Endothelial cell of umbilical vein (primary cell): Measurements from ENCODE around the gene RSRC1. TPM values are rescaled to one million over a fixed set of nuclear protein-coding genes. Genes with fewer than 3 reads are reported as not detected.

ENCODE experiments used
- BruUV-seq: library from RNA; stranded (reverse); fragments of 400-500 nt; replicated peaks from 2 replicates; lab custom pipeline; 2021; lab: Mats Ljungman, UMichigan
- CTCF ChIA-PET: fragments of 300-600, 350-600 bp; sonication (Branson Sonifier 250); formaldehyde crosslinking; loops from one replicate; lab custom pipeline; 2021; ENCODE audit warnings: antibody characterized with exemption, inconsistent platforms; lab: Charles Lee
- POLR2A ChIA-PET: fragments of 300-600, 350-600 bp; sonication (Branson Sonifier 250); formaldehyde crosslinking; loops from one replicate; lab custom pipeline; 2021; ENCODE audit warnings: antibody characterized with exemption, inconsistent platforms; lab: Charles Lee
- DNase-seq: peaks from one replicate; pipeline ENCODE4 v3.0.0-alpha.2; 2011; ENCODE audit warnings: low read depth, low spot score
- FAIRE-seq: peaks from 2 replicates; lab custom pipeline; 2011; peaks lifted over from hg19 to GRCh38; lab: Jason Lieb, UNC
- H2AFZ ChIP-seq: 2 replicates; pipeline ENCODE4 v1.6.0; 2012; ENCODE audit warnings: low read depth, low read length, control low read depth, inconsistent platforms
- H3K27ac ChIP-seq: 2 replicates; pipeline ENCODE4 v1.5.1; 2011; ENCODE audit warnings: low read depth, mild to moderate bottlenecking, control low read depth, low read length, moderate library complexity; ENCODE audit not compliant: insufficient read depth
- H3K27me3 ChIP-seq, 2 experiments: 2 replicates each; pipeline versions ENCODE4 v1.6.0 to v1.6.1; 2011; ENCODE audit warnings: low read length in 2 of 2, mixed read lengths in 1 of 2; ENCODE audit not compliant: control insufficient read depth in 2 of 2, insufficient read depth in 2 of 2
- H3K36me3 ChIP-seq, 2 experiments: 2 replicates in 1 of 2; 3 replicates in 1 of 2; pipeline ENCODE4 v1.5.1; 2011; ENCODE audit warnings: low read length in 2 of 2, mild to moderate bottlenecking in 1 of 2, moderate library complexity in 1 of 2; ENCODE audit not compliant: control insufficient read depth in 2 of 2, insufficient read depth in 2 of 2; ENCODE audit errors: extremely low read depth in 1 of 2
- H3K4me1 ChIP-seq: 3 replicates; pipeline ENCODE4 v1.5.1; 2011; ENCODE audit warnings: mild to moderate bottlenecking, low read length; ENCODE audit not compliant: control insufficient read depth, insufficient read depth; ENCODE audit errors: extremely low read depth
- H3K4me2 ChIP-seq: 2 replicates; pipeline ENCODE4 v1.6.1; 2011; ENCODE audit warnings: low read length, control low read depth, mixed read lengths; ENCODE audit not compliant: insufficient read depth
- H3K4me3 ChIP-seq, 3 experiments: fragments of 200-600 bp in 1 of 3; sonication (generic), shearing (Covaris generic) in 1 of 3; replicated peaks in 1 of 3; 2 replicates each; pipeline ENCODE4 v1.5.1; 2011 to 2016; ENCODE audit warnings: control low read depth in 3 of 3, low read length in 3 of 3, mild to moderate bottlenecking in 2 of 3, inconsistent platforms in 1 of 3, low read depth in 1 of 3, moderate library complexity in 1 of 3; ENCODE audit not compliant: insufficient read depth in 1 of 3
- H3K79me2 ChIP-seq: 2 replicates; pipeline ENCODE4 v1.6.0; 2012; ENCODE audit warnings: low read length, inconsistent platforms; ENCODE audit not compliant: control insufficient read depth, insufficient read depth
- H3K9ac ChIP-seq: replicated peaks from 2 replicates; pipeline ENCODE3; 2011; ENCODE audit warnings: low read length, control low read depth; ENCODE audit not compliant: insufficient read depth; ENCODE audit errors: extremely low read depth
- H3K9me1 ChIP-seq: replicated peaks from 3 replicates; pipeline ENCODE4 v1.6.0; 2011; ENCODE audit warnings: mild to moderate bottlenecking, low read length; ENCODE audit not compliant: control insufficient read depth, insufficient read depth; ENCODE audit errors: extremely low read depth
- H3K9me3 ChIP-seq: replicated peaks from 2 replicates; pipeline ENCODE4 v1.5.1; 2012; ENCODE audit warnings: low read length, inconsistent platforms; ENCODE audit not compliant: control insufficient read depth, insufficient read depth
- H4K20me1 ChIP-seq: replicated peaks from 2 replicates; pipeline ENCODE3; 2011; ENCODE audit warnings: mild to moderate bottlenecking, low read length; ENCODE audit not compliant: control insufficient read depth, insufficient read depth; ENCODE audit errors: extremely low read depth
- CTCF ChIP-seq, 2 donors: IDR thresholded peaks; 1 replicate in 1 of 2; 2 replicates in 1 of 2; pipeline ENCODE4 v1.5.1; 2011; ENCODE audit warnings: low read length in 2 of 2, mild to moderate bottlenecking in 2 of 2, moderate library complexity in 2 of 2, control low read depth in 1 of 2, inconsistent platforms in 1 of 2, low read depth in 1 of 2; ENCODE audit not compliant: insufficient read depth in 1 of 2; ENCODE audit errors: extremely low read depth in 1 of 2
- EZH2 ChIP-seq: IDR thresholded peaks from 2 replicates; pipeline ENCODE4 v1.6.1; 2012; ENCODE audit warnings: borderline replicate concordance, low read depth, mild to moderate bottlenecking, moderate library complexity, low read length, inconsistent platforms; ENCODE audit not compliant: severe bottlenecking
- FOS ChIP-seq: IDR thresholded peaks from 2 replicates; pipeline ENCODE4 v1.6.1; 2011; ENCODE audit warnings: mild to moderate bottlenecking, low read length, moderate library complexity, borderline replicate concordance; ENCODE audit not compliant: insufficient read depth
- GATA2 ChIP-seq: IDR thresholded peaks from 2 replicates; pipeline ENCODE4 v1.7.0; 2011; ENCODE audit warnings: low read depth, mild to moderate bottlenecking, moderate library complexity, mixed read lengths, low read length; ENCODE audit not compliant: insufficient read length, insufficient read depth
- JUN ChIP-seq: IDR thresholded peaks from 2 replicates; pipeline ENCODE4 v1.6.1; 2011; ENCODE audit warnings: borderline replicate concordance, low read depth; ENCODE audit not compliant: insufficient read length, insufficient read depth
- MAX ChIP-seq: IDR thresholded peaks from 2 replicates; pipeline ENCODE4 v1.6.1; 2011; ENCODE audit not compliant: insufficient read depth, insufficient read length
- MYC ChIP-seq: IDR thresholded peaks from one replicate; pipeline ENCODE4 v1.6.1; 2011; ENCODE audit warnings: mild to moderate bottlenecking, low read depth, low read length
- POLR2A ChIP-seq: IDR thresholded peaks from 2 replicates; pipeline ENCODE4 v1.6.1; 2012; ENCODE audit warnings: low read depth, mild to moderate bottlenecking, control low read depth, low read length
- POLR2AphosphoS5 ChIP-seq: IDR thresholded peaks from 2 replicates; pipeline ENCODE4 v1.6.1; 2012; ENCODE audit warnings: low read depth, mild to moderate bottlenecking, control low read depth, low read length, moderate library complexity; ENCODE audit not compliant: insufficient read depth
- dilution Hi-C: fragments of 300-500 bp; cut with MboI; formaldehyde crosslinking; loops from one replicate; pipeline ENCODE4 v1.15.0; 2019; ENCODE audit warnings: low sequenced_read_pairs; ENCODE audit not compliant: extremely low pct_ligation_motif_present
- intact Hi-C: fragments of 100-400 bp; cut with micrococcal nuclease; formaldehyde crosslinking; loops from one replicate; pipeline ENCODE4 v1.10.0; 2022
- polyA plus RNA-seq, 4 experiments: library from polyadenylated mRNA; depleted of rRNA in 3 of 4; stranded (reverse) in 3 of 4; unstranded in 1 of 4; fragments of >200 nt; gene quantifications; 2 replicates each; pipeline versions ENCODE4 v1.2.1 to v1.2.3, GENCODE V29; 2011 to 2012; ENCODE audit warnings: missing spikeins in 1 of 4
- total RNA-seq: library from RNA; stranded (reverse); gene quantifications from 2 replicates; pipeline ENCODE4 v1.2.3, GENCODE V29; 2021

Gene RSRC1
- total and polyA plus RNA-seq, 2 donors (not counting 3 experiments of a cell fraction or from before 2014, with no cell fraction given), result 1.8 to 25.4 TPM

GRCh38 chr3:158486200-158486599 lies 376.3 kb downstream of the RSRC1 start:
- Histone ChIP-seq H3K4me2 (no peak overlapping the region), H3K27me3 (no peaks in the 10 kb centered on the region), H3K9me3 (no peaks in the 10 kb centered on the region), H3K9ac (no peak overlapping the region), H4K20me1 (no peaks in the 10 kb centered on the region), H3K79me2 (no peaks in the 10 kb centered on the region), H3K4me1 (no peaks in the 10 kb centered on the region), H2AFZ (no peak overlapping the region), H3K4me3 (no peak overlapping the region), H3K36me3 (no peaks in the 10 kb centered on the region), H3K27ac (no peak overlapping the region), H3K9me1 (no peaks in the 10 kb centered on the region)
- ChIA-PET CTCF (interaction anchor here (0.6 to 1.4 kb wide), 2 partner anchors 47 to 53 kb away, joined by 3 read pairs; no protein-coding TSS in a partner anchor), POLR2A (no interaction called here)
- intact Hi-C loops, result no loop called here
- dilution Hi-C loops, result no loop called here
- FAIRE-seq (no peak), DNase-seq (peak; percentile 4)
- TF ChIP-seq JUN (no peak), POLR2AphosphoS5 (no peak), CTCF (IDR thresholded peaks at IDR 0.05; ENCODE audit: extremely low read depth in 1 of 2, insufficient read depth in 1 of 2, low read depth in 1 of 2, low read length in 2 of 2) (no peak), FOS (no peak), MAX (no peak), POLR2A (no peak), EZH2 (no peak), MYC (no peak), GATA2 (no peak)
- BruUV-seq, result no TSS peak
